H1 (cell line): ENCODE results near the gene FMNL2. TPM values are rescaled to one million over a fixed set of nuclear protein-coding genes. Genes with fewer than 3 reads are reported as not detected.

Experiments
- CTCF ChIA-PET: fragments of 300-600 bp; sonication (Branson Sonifier 250); formaldehyde crosslinking; loops from one replicate; lab custom pipeline; 2021; ENCODE audit not compliant: partially characterized antibody; lab: Charles Lee
- POLR2A ChIA-PET: fragments of 300-600 bp; sonication (Branson Sonifier 250); formaldehyde crosslinking; loops from one replicate; lab custom pipeline; 2021; ENCODE audit warnings: inconsistent platforms; ENCODE audit not compliant: partially characterized antibody; lab: Charles Lee
- DNase-seq, 2 experiments: peaks; one replicate each; pipeline versions ENCODE4 v3.0.0 to v3.0.0-alpha.2; 2010 to 2022; ENCODE audit warnings: low spot score in 2 of 2, low read depth in 1 of 2, mixed read lengths in 1 of 2
- FAIRE-seq: peaks from 2 replicates; lab custom pipeline; 2011; peaks lifted over from hg19 to GRCh38; lab: Jason Lieb, UNC
- H2AFZ ChIP-seq: 2 replicates; pipeline ENCODE4 v1.8.1; 2012; ENCODE audit warnings: low read length, inconsistent platforms
- H2AK5ac ChIP-seq: 2 replicates; pipeline ENCODE4 v1.6.1; 2013; ENCODE audit warnings: low read depth, low read length
- H2BK120ac ChIP-seq: replicated peaks from 2 replicates; pipeline ENCODE3; 2013; ENCODE audit warnings: low read depth, low read length, inconsistent platforms
- H2BK12ac ChIP-seq: 2 replicates; pipeline ENCODE4 v1.6.1; 2013; ENCODE audit warnings: low read depth, low read length
- H2BK15ac ChIP-seq: 2 replicates; pipeline ENCODE4 v1.6.1; 2013; ENCODE audit warnings: low read length
- H2BK20ac ChIP-seq: 2 replicates; pipeline ENCODE4 v1.6.1; 2013; ENCODE audit warnings: low read length
- H2BK5ac ChIP-seq: 2 replicates; pipeline ENCODE4 v1.6.1; 2013; ENCODE audit warnings: low read depth, low read length
- H3K14ac ChIP-seq: 2 replicates; pipeline ENCODE4 v1.6.1; 2013; ENCODE audit warnings: inconsistent platforms; ENCODE audit not compliant: insufficient read length
- H3K18ac ChIP-seq: 2 replicates; pipeline ENCODE4 v1.6.1; 2013; ENCODE audit warnings: low read length; ENCODE audit errors: extremely low read depth
- H3K23ac ChIP-seq: 2 replicates; pipeline ENCODE4 v1.6.1; 2013; ENCODE audit warnings: inconsistent platforms; ENCODE audit not compliant: insufficient read length
- H3K23me2 ChIP-seq: 2 replicates; pipeline ENCODE4 v1.6.1; 2013; ENCODE audit warnings: low read depth, low read length
- H3K27ac ChIP-seq: 2 replicates; pipeline ENCODE4 v1.6.1; 2011; ENCODE audit warnings: low read depth, low read length, inconsistent platforms
- H3K27me3 ChIP-seq, 4 experiments: replicated peaks in 1 of 4; 1 replicate in 1 of 4; 2 replicates in 3 of 4; pipeline versions ENCODE4 v1.6.1 to v1.8.1; 2011 to 2013; ENCODE audit warnings: low read length in 3 of 4, mild to moderate bottlenecking in 3 of 4, inconsistent platforms in 2 of 4, mixed read lengths in 2 of 4, moderate library complexity in 1 of 4; ENCODE audit not compliant: control insufficient read depth in 3 of 4, insufficient read depth in 3 of 4; ENCODE audit errors: extremely low read depth in 1 of 4
- H3K36me3 ChIP-seq, 4 experiments: 2 replicates each; pipeline versions ENCODE4 v1.6.1 to v1.8.1; 2011 to 2013; ENCODE audit warnings: mild to moderate bottlenecking in 4 of 4, low read length in 3 of 4, moderate library complexity in 2 of 4, control low read depth in 1 of 4, inconsistent platforms in 1 of 4; ENCODE audit not compliant: insufficient read depth in 4 of 4, control insufficient read depth in 2 of 4
- H3K4ac ChIP-seq: replicated peaks from 2 replicates; pipeline ENCODE3; 2013; ENCODE audit warnings: low read length, low read depth, mixed read lengths, inconsistent platforms; ENCODE audit not compliant: insufficient read length
- H3K4me1 ChIP-seq, 4 experiments: replicated peaks in 1 of 4; 1 replicate in 1 of 4; 2 replicates in 3 of 4; pipeline versions ENCODE4 v1.6.1 to v1.8.1; 2011 to 2013; ENCODE audit warnings: low read length in 3 of 4, inconsistent platforms in 2 of 4, mixed read lengths in 1 of 4; ENCODE audit not compliant: insufficient read depth in 4 of 4, control insufficient read depth in 3 of 4
- H3K4me2 ChIP-seq, 2 experiments: 2 replicates each; pipeline versions ENCODE4 v1.6.1 to v1.8.1; 2011 to 2013; ENCODE audit warnings: low read depth in 2 of 2, low read length in 2 of 2, control low read depth in 1 of 2, inconsistent platforms in 1 of 2, mild to moderate bottlenecking in 1 of 2; ENCODE audit not compliant: insufficient read depth in 1 of 2
- H3K4me3 ChIP-seq, 4 experiments: fragments of 200-600, 300-600 bp in 1 of 4; sonication (generic), shearing (Covaris generic), sonication (Bioruptor Twin) in 1 of 4; 2 replicates each; pipeline versions ENCODE4 v1.5.1 to v1.8.1; 2011 to 2016; ENCODE audit warnings: low read length in 4 of 4, low read depth in 3 of 4, control low read depth in 2 of 4, inconsistent platforms in 2 of 4, mild to moderate bottlenecking in 2 of 4, mixed read lengths in 1 of 4, moderate library complexity in 1 of 4; ENCODE audit not compliant: insufficient read depth in 2 of 4; ENCODE audit errors: extremely low read depth in 1 of 4
- H3K56ac ChIP-seq: replicated peaks from 2 replicates; pipeline ENCODE3; 2013; ENCODE audit warnings: low read depth, mild to moderate bottlenecking, mixed read lengths, low read length, inconsistent platforms; ENCODE audit not compliant: insufficient read length
- H3K79me1 ChIP-seq: 2 replicates; pipeline ENCODE4 v1.6.1; 2013; ENCODE audit warnings: low read depth, low read length, control low read depth
- H3K79me2 ChIP-seq, 2 experiments: 2 replicates each; pipeline versions ENCODE4 v1.6.1 to v1.8.1; 2012 to 2013; ENCODE audit warnings: low read length in 2 of 2, mild to moderate bottlenecking in 2 of 2, inconsistent platforms in 1 of 2; ENCODE audit not compliant: insufficient read depth in 2 of 2, control insufficient read depth in 1 of 2
- H3K9ac ChIP-seq, 4 experiments: replicated peaks in 1 of 4; 1 replicate in 1 of 4; 2 replicates in 3 of 4; pipeline versions ENCODE4 v1.6.1 to v1.8.1; 2011 to 2013; ENCODE audit warnings: low read depth in 3 of 4, low read length in 3 of 4, control low read depth in 2 of 4, mild to moderate bottlenecking in 2 of 4, moderate library complexity in 2 of 4, inconsistent platforms in 1 of 4; ENCODE audit errors: extremely low read depth in 1 of 4
- H3K9me3 ChIP-seq, 2 experiments: 2 replicates each; pipeline versions ENCODE4 v1.6.1 to v1.8.1; 2012 to 2013; ENCODE audit warnings: mild to moderate bottlenecking in 2 of 2, moderate library complexity in 2 of 2, control low read depth in 1 of 2, inconsistent platforms in 1 of 2, low read depth in 1 of 2, low read length in 1 of 2, mixed read lengths in 1 of 2; ENCODE audit not compliant: insufficient read depth in 2 of 2
- H4K20me1 ChIP-seq, 2 experiments: replicated peaks in 1 of 2; 2 replicates each; pipeline versions ENCODE3 to v1.8.1; 2011 to 2013; ENCODE audit warnings: inconsistent platforms in 2 of 2, low read length in 2 of 2, mild to moderate bottlenecking in 1 of 2; ENCODE audit not compliant: insufficient read depth in 2 of 2, control insufficient read depth in 1 of 2
- H4K5ac ChIP-seq: 2 replicates; pipeline ENCODE4 v1.6.1; 2013; ENCODE audit warnings: low read length, low read depth, mixed read lengths, inconsistent platforms; ENCODE audit not compliant: insufficient read length
- H4K8ac ChIP-seq: 2 replicates; pipeline ENCODE4 v1.8.0; 2013; ENCODE audit warnings: mild to moderate bottlenecking, moderate library complexity, low read length, inconsistent platforms; ENCODE audit not compliant: insufficient read depth; ENCODE audit errors: extremely low read depth
- H4K91ac ChIP-seq: replicated peaks from 2 replicates; pipeline ENCODE3; 2013; ENCODE audit warnings: low read length, mixed read lengths, inconsistent platforms; ENCODE audit not compliant: insufficient read length
- BACH1 ChIP-seq: IDR thresholded peaks from 2 replicates; pipeline ENCODE4 v1.6.1; 2012; ENCODE audit warnings: low read length, improper control_type of control experiment
- CBX5 ChIP-seq: fragments of 300-800, 300-1000 bp; sonication (generic); IDR thresholded peaks from 2 replicates; pipeline ENCODE4 v1.7.1; 2016; ENCODE audit warnings: antibody characterized with exemption, low read length, low read depth
- EGR1 ChIP-seq: IDR thresholded peaks from 2 replicates; pipeline ENCODE4 v1.6.1; 2011; ENCODE audit warnings: low read depth, low read length, borderline replicate concordance
- EP300 ChIP-seq, 2 experiments: IDR thresholded peaks; 1 replicate in 1 of 2; 2 replicates in 1 of 2; pipeline ENCODE4 v1.6.1; 2011 to 2012; ENCODE audit warnings: low read depth in 2 of 2, low read length in 2 of 2, mild to moderate bottlenecking in 2 of 2, borderline replicate concordance in 1 of 2, inconsistent platforms in 1 of 2, moderate library complexity in 1 of 2
- GABPA ChIP-seq: IDR thresholded peaks from 2 replicates; pipeline ENCODE4 v1.6.1; 2011; ENCODE audit warnings: mild to moderate bottlenecking, low read length, moderate library complexity, borderline replicate concordance; ENCODE audit not compliant: insufficient read depth
- JUN ChIP-seq: IDR thresholded peaks from 2 replicates; pipeline ENCODE4 v1.6.1; 2011; ENCODE audit warnings: low read depth, mild to moderate bottlenecking, improper control_type of control experiment, low read length
- MAFK ChIP-seq: IDR thresholded peaks from 2 replicates; pipeline ENCODE4 v1.6.1; 2012; ENCODE audit warnings: low read depth, mild to moderate bottlenecking, improper control_type of control experiment, low read length
- NANOG ChIP-seq: IDR thresholded peaks from 2 replicates; pipeline ENCODE4 v1.6.1; 2011; ENCODE audit warnings: low read length, low read depth, mild to moderate bottlenecking, inconsistent platforms; ENCODE audit not compliant: insufficient read depth, poor library complexity, severe bottlenecking
- SP1 ChIP-seq: IDR thresholded peaks from 2 replicates; pipeline ENCODE4 v1.6.1; 2011; ENCODE audit warnings: low read depth, low read length
- TAF1 ChIP-seq: IDR thresholded peaks from 2 replicates; pipeline ENCODE4 v1.6.1; 2011; ENCODE audit warnings: mild to moderate bottlenecking, low read depth, low read length
- TAF7 ChIP-seq: optimal IDR thresholded peaks from 2 replicates; pipeline ENCODE3; 2011; ENCODE audit warnings: low read depth, mild to moderate bottlenecking, inconsistent platforms, low read length, moderate library complexity, borderline replicate concordance
- TBP ChIP-seq: IDR thresholded peaks from 2 replicates; pipeline ENCODE4 v1.6.1; 2011; ENCODE audit warnings: low read depth, low read length, improper control_type of control experiment
- TCF12 ChIP-seq: IDR thresholded peaks from 2 replicates; pipeline ENCODE4 v1.6.1; 2011; ENCODE audit warnings: low read depth, mild to moderate bottlenecking, low read length
- YY1 ChIP-seq: IDR thresholded peaks from 2 replicates; pipeline ENCODE4 v1.6.1; 2011; ENCODE audit warnings: low read depth, mild to moderate bottlenecking, low read length
- polyA plus RNA-seq, 7 experiments: library from polyadenylated mRNA; depleted of rRNA in 3 of 7; stranded (reverse) in 5 of 7; unstranded in 2 of 7; fragments of >200 nt in 5 of 7; fragments of 200-250 nt in 2 of 7; gene quantifications; 1 replicate in 5 of 7; 2 replicates in 1 of 7; 4 replicates in 1 of 7; pipeline versions ENCODE4 v1.2.1 to v1.2.3, GENCODE V29; 2011 to 2013; ENCODE audit warnings: missing spikeins in 2 of 7, mixed read lengths in 2 of 7
- total RNA-seq: library from RNA; stranded (reverse); fragmentation: NEBNext Ultra II Directional; extraction: Animal tissue kit (Norgen Biotek cat#: 25700); gene quantifications from 2 replicates; pipeline ENCODE4 v1.2.1, GENCODE V29; 2021

Gene FMNL2
- total and polyA plus RNA-seq, 2 of the 8 experiments (the other 6 are each of a cell fraction or from before 2014, with no cell fraction given) = 15.5 to 45.1 TPM

DNA sequence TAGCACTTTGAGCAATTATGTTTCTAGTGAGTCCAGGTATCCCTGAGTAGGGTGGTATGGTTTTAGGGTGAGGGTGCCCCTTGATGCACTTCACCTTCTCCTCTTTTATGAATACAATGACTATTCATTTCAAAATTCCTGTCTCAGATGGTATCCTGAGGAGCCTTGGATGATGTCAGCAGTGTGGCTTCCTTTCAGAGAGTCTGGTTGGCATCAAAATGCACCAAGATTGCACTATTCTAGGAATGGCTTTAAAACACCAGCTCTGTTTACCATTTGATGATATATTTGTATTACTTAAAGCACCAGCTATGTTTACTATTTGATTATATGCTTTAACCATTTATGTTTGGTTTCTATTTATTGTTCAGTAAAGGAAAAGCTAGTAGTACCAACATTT lies 141.0 kb downstream of the FMNL2 start:
- FAIRE-seq = no peak
- H3K79me2 ChIP-seq = peaks cover 0 to 78% of the 10 kb centered on the region in 2 experiments; a peak in 3 of 4 replicates
- no peak overlapping the region for H4K91ac ChIP-seq
- peaks cover 0 to 6% (median 5%) of the 10 kb centered on the region in 4 experiments; a peak in 2 of 7 replicates for H3K4me1 ChIP-seq
- H3K18ac ChIP-seq = no peak overlapping the region
- ChIA-PET POLR2A (interaction anchor here (1.3 kb wide), 1 partner anchor 23 kb away, joined by 3 read pairs; no protein-coding TSS in a partner anchor), CTCF (interaction anchor here (1.2 to 1.5 kb wide), 2 partner anchors 22 to 151 kb away, joined by 4 to 5 read pairs; no protein-coding TSS in a partner anchor)
- no peak overlapping the region for H3K56ac ChIP-seq
- H4K5ac ChIP-seq = no peak overlapping the region
- peaks cover 0 to 4% of the 10 kb centered on the region in 2 experiments for H4K20me1 ChIP-seq
- no peak overlapping the region for H2AK5ac ChIP-seq
- no peaks in the 10 kb centered on the region for H3K27me3 ChIP-seq
- no peak for DNase-seq
- H3K4me2 ChIP-seq = no peak overlapping the region
- H3K9ac ChIP-seq = no peak overlapping the region
- no peak overlapping the region for H2BK5ac ChIP-seq
- no peak overlapping the region for H3K4me3 ChIP-seq
- no peak overlapping the region for H2BK12ac ChIP-seq
- peaks cover 6% of the 10 kb centered on the region; the same call in 1 of the 2 replicates for H3K79me1 ChIP-seq
- no peaks in the 10 kb centered on the region for H3K23me2 ChIP-seq
- no peak overlapping the region for H3K23ac ChIP-seq
- H2AFZ ChIP-seq = no peak overlapping the region
- H2BK15ac ChIP-seq = no peak overlapping the region
- no peaks in the 10 kb centered on the region for H3K36me3 ChIP-seq
- no peaks in the 10 kb centered on the region for H3K9me3 ChIP-seq
- no peak overlapping the region for H3K4ac ChIP-seq
- no peak overlapping the region for H3K14ac ChIP-seq
- no peak overlapping the region for H3K27ac ChIP-seq
- H2BK120ac ChIP-seq = no peak overlapping the region
- no peak overlapping the region for H2BK20ac ChIP-seq
- TF ChIP-seq MAFK (no peak), BACH1 (no peak), JUN (no peak), TBP (no peak), SP1 (no peak), YY1 (no peak), EP300 (IDR thresholded peaks at IDR 0.05; ENCODE audit: borderline replicate concordance in 1 of 2, low read depth in 2 of 2, low read length in 2 of 2) (no peak), CBX5 (no peak), EGR1 (no peak), NANOG (no peak), TCF12 (no peak), GABPA (no peak), TAF7 (no peak), TAF1 (no peak)
- H4K8ac ChIP-seq = no peak overlapping the region
